ENCODE measurements around the gene FCHSD1.
A peak's percentile ranks its signal among the peaks of the same experiment; 100 is the strongest.
"Not testable (repeated sequence)": the region's sequence is repeated elsewhere in the genome, so short reads cannot be mapped to it uniquely, and the experiment has no call there.

The FCHSD1 gene

GRCh38 chr5:141623186-141623585, 28.0 kb downstream of the FCHSD1 start:
- Histone ChIP-seq H3K27me3 (no peaks in the 10 kb centered on the region), H3K4me3 (no peak overlapping the region), H3K4me1 (peaks cover 5% of the 10 kb centered on the region; the same call in 1 of the 2 replicates), H3K36me3 (peaks cover 87% of the 10 kb centered on the region), H3K9ac (no peak overlapping the region), H3K9me3 (no peaks in the 10 kb centered on the region), H4K20me1 (peaks cover 4% of the 10 kb centered on the region; the same call in 1 of the 2 replicates), H3K27ac (no peak overlapping the region), H3K4me2 (no peak overlapping the region)
- no peak for TF ChIP-seq Cebpa-rat (IDR thresholded peaks at IDR 0.05)

- peaks cover 18% of the 10 kb centered on the region; the same call in 1 of the 2 replicates for H4K20me1 ChIP-seq
- TF ChIP-seq Cebpa-rat (IDR thresholded peaks at IDR 0.05): no peak
- H3K4me2 ChIP-seq: peak within 1 kb of the TSS; percentile 86
- peaks cover 46% of the 10 kb centered on the region for H3K36me3 ChIP-seq
- H3K9ac ChIP-seq: peak within 1 kb of the TSS; percentile 96
- peak within 1 kb of the TSS; percentile 100 for H3K4me3 ChIP-seq
- no peaks in the 10 kb centered on the region for H3K27me3 ChIP-seq
- H3K27ac ChIP-seq: peak within 1 kb of the TSS; percentile 94
- no peaks in the 10 kb centered on the region for H3K9me3 ChIP-seq
- H3K4me1 ChIP-seq: peaks cover 38% of the 10 kb centered on the region
Observed at GRCh38 chr5:141618804-141619554, 32.2 kb downstream of the FCHSD1 start, which contains the start of gene DIAPH1. Gene DIAPH1 (minus strand): TSS chr5:141619000. CDS start chr5:141618914, 86 bp downstream.

- Histone ChIP-seq H3K27ac (peak overlapping the region; percentile 94), H3K36me3 (peaks cover 38% of the 10 kb centered on the region)
Observed at GRCh38 chr5:141618030-141618803, 33.0 kb downstream of the FCHSD1 start.

GRCh38 chr5:141617682-141618029, 33.6 kb downstream of the FCHSD1 start:
- H3K4me1 ChIP-seq: peaks cover 46% of the 10 kb centered on the region
- H3K27ac ChIP-seq: peak overlapping the region; percentile 94
- H3K36me3 ChIP-seq: peaks cover 33% of the 10 kb centered on the region
- peak overlapping the region; percentile 100 for H3K4me3 ChIP-seq
- no peak for TF ChIP-seq Cebpa-rat (IDR thresholded peaks at IDR 0.05)
- H3K9me3 ChIP-seq: no peaks in the 10 kb centered on the region
- H3K9ac ChIP-seq: peak overlapping the region; percentile 96
- peaks cover 18% of the 10 kb centered on the region; the same call in 1 of the 2 replicates for H4K20me1 ChIP-seq
- H3K27me3 ChIP-seq: no peaks in the 10 kb centered on the region
- H3K4me2 ChIP-seq: peak overlapping the region; percentile 86

More at GRCh38 chr5:141618030-141618803, 33.0 kb downstream of the FCHSD1 start:
- no peak for TF ChIP-seq Cebpa-rat (IDR thresholded peaks at IDR 0.05)
- H3K4me2 ChIP-seq: peak overlapping the region; percentile 86
- no peaks in the 10 kb centered on the region for H3K9me3 ChIP-seq
- H3K9ac ChIP-seq: peak overlapping the region; percentile 96
- H3K4me3 ChIP-seq: peak overlapping the region; percentile 100
- peaks cover 41% of the 10 kb centered on the region for H3K4me1 ChIP-seq
- no peaks in the 10 kb centered on the region for H3K27me3 ChIP-seq
- peaks cover 18% of the 10 kb centered on the region; the same call in 1 of the 2 replicates for H4K20me1 ChIP-seq

DNA sequence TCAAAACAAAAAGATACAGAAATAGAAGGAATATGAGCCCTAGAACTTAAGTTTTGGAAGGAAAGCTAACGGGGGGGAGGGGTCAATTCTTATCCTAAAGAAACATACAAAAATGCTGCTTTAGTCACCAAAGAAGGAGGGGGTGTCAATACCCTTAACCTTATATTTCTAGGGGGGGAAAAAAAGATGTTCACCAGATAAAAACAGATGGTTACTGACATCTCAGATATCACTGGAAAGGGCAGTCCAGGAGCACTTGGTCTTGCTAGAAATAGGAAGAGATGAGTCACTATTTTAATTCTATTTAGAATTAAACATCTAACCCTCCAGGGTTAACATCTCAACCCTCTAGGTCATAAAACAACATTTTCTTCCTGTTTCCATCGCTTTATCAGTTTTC, 34.1 kb downstream of the FCHSD1 start:
- H3K4me2 ChIP-seq: peak overlapping the region; percentile 86
- H3K9me3 ChIP-seq: no peaks in the 10 kb centered on the region
- H3K4me3 ChIP-seq: peak overlapping the region; percentile 100
- H3K9ac ChIP-seq: peak overlapping the region; percentile 96
- H3K4me1 ChIP-seq: peaks cover 51% of the 10 kb centered on the region
- peaks cover 27% of the 10 kb centered on the region for H3K36me3 ChIP-seq
- H3K27ac ChIP-seq: peak overlapping the region; percentile 94; the same call in 1 of the 2 replicates
- no peaks in the 10 kb centered on the region for H3K27me3 ChIP-seq
- no peak for TF ChIP-seq Cebpa-rat (IDR thresholded peaks at IDR 0.05)
- H4K20me1 ChIP-seq: peaks cover 18% of the 10 kb centered on the region; the same call in 1 of the 2 replicates

GRCh38 chr5:141615991-141616720, 35.1 kb downstream of the FCHSD1 start:
- Histone ChIP-seq H3K4me3 (peak overlapping the region; percentile 100), H3K9me3 (no peaks in the 10 kb centered on the region), H3K36me3 (peaks cover 26% of the 10 kb centered on the region), H4K20me1 (peaks cover 18% of the 10 kb centered on the region; the same call in 1 of the 2 replicates), H3K4me1 (peaks cover 61% of the 10 kb centered on the region), H3K27me3 (no peaks in the 10 kb centered on the region), H3K4me2 (peak overlapping the region; percentile 86), H3K9ac (peak overlapping the region; percentile 96), H3K27ac (peak overlapping the region; percentile 94)
- no peak for TF ChIP-seq Cebpa-rat (IDR thresholded peaks at IDR 0.05)

DNA sequence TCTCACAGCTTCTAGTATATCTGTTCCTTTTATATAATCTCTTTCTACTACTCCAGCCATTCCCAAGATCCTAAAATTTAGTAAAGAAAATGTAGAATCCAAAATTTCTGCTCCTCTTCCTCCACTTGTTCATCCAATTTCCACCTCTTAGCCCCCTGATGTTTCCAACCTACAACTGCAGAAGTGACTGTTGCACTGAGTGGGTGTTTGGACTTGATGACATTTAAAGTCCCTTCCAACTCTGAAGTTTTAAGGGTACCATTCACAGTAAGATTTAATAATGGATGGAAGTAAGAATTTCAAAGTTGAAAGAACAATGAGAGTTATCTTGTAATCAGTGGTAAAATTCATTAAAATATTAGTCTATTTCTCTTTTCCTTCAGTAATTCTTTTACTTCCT, 37.9 kb downstream of the FCHSD1 start:
- Histone ChIP-seq H3K27me3 (no peaks in the 10 kb centered on the region), H3K4me1 (peaks cover 89% of the 10 kb centered on the region), H3K4me3 (0 out of 2 replicates have a peak overlapping the region, but pooled peaks have one; percentile 6), H3K4me2 (peak overlapping the region; percentile 86), H3K36me3 (peaks cover 23% of the 10 kb centered on the region), H4K20me1 (peaks cover 14% of the 10 kb centered on the region; the same call in 1 of the 2 replicates), H3K27ac (peak overlapping the region; percentile 65; the same call in 1 of the 2 replicates), H3K9me3 (peaks cover 7% of the 10 kb centered on the region; the same call in 1 of the 2 replicates), H3K9ac (no peak overlapping the region; the same call in 1 of the 2 replicates)
- no peak for TF ChIP-seq Cebpa-rat (IDR thresholded peaks at IDR 0.05)

DNA sequence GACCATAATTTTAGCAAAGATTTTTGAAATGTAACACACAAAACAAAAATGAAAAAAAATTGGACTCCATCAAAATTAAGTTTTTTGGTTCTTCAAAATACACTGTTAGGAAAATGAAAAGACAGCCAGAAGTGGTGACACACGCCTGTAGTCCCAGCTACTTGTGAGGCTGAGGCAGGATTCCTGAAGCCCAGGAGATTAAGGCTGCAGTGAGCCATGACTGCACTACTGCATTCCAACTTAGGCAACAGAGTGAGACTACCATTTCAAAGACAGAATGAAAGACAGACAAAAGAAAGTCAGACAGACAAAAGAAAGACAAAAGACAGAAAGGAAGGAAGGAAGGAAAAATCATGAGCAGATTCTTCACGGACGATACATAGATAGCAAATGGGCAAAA, 39.9 kb downstream of the FCHSD1 start:
- TF ChIP-seq Cebpa-rat (IDR thresholded peaks at IDR 0.05): no peak
- peak overlapping the region; percentile 65 for H3K27ac ChIP-seq
- H3K9ac ChIP-seq: peak overlapping the region; percentile 31; the same call in 1 of the 2 replicates
- peaks cover 7% of the 10 kb centered on the region; the same call in 1 of the 2 replicates for H3K9me3 ChIP-seq
- H3K36me3 ChIP-seq: peaks cover 23% of the 10 kb centered on the region
- H3K27me3 ChIP-seq: no peaks in the 10 kb centered on the region
- H3K4me1 ChIP-seq: peaks cover 100% of the 10 kb centered on the region
- H3K4me3 ChIP-seq: peak overlapping the region; percentile 23; the same call in 1 of the 2 replicates
- peak overlapping the region; percentile 86 for H3K4me2 ChIP-seq
- peaks cover 5% of the 10 kb centered on the region; the same call in 1 of the 2 replicates for H4K20me1 ChIP-seq

- not testable (repeated sequence) for H3K27me3 ChIP-seq, H4K20me1 ChIP-seq, H3K9me3 ChIP-seq, H3K4me3 ChIP-seq, H3K9ac ChIP-seq
- Histone ChIP-seq H3K36me3 (peaks cover 23% of the 10 kb centered on the region), H3K27ac (peak overlapping the region; percentile 90), H3K4me1 (peaks cover 97% of the 10 kb centered on the region), H3K4me2 (peak overlapping the region; percentile 86)
Observed at GRCh38 chr5:141609921-141610320, 41.3 kb downstream of the FCHSD1 start.

All from BLaER1 (cell line).